NCI-H2196 (cell line): Measurements from ENCODE around the gene CDH4.
"Not testable (repeated sequence)": the region's sequence is repeated elsewhere in the genome, so short reads cannot be mapped to it uniquely, and the experiment has no call there.

Experiments used
- DNase-seq: peaks from one replicate; lab custom pipeline; 2025; ENCODE audit not compliant: unreplicated experiment; lab: John Stamatoyannopoulos, UW

The CDH4 gene

GRCh38 chr20:61845233-61845671 is 593.2 kb downstream of the CDH4 start:
- DNase-seq = no peak

- DNase-seq = no peak
These were observed 594.0 kb downstream of the CDH4 start for GRCh38 chr20:61846074-61846473.

DNA sequence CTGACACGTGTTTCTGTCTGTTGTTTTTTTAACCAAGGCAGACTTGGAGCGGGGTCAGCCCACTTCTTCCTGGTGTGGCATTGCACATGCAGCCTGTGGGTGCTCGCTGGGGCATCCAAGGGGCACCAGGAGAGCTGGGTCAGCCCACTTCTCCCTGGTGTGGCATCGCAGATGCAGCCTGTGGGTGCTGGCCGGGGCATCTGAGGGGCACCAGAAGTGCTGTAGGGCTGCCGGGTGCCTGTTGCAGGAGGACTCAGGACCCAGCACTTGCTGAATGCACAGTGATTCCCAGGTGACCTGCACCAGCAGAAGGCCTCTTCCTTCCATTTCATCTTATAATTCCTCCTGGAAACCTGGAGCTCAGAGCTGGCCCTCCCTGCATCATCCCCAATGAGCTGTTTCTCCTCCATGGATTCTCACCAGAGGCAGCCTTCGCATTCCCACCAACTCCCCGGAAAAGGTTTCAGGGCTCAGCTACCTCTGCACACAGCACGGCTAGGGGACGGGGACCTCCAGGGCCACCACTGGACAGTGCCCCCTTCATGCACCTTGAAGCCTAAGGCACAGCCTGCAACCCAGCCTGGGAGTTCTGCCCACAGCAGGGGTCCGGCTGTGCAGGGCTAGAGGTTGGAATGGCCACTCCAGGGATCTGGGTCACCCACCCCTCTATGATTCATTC is 594.8 kb downstream of the CDH4 start:
- DNase-seq = no peak

DNA sequence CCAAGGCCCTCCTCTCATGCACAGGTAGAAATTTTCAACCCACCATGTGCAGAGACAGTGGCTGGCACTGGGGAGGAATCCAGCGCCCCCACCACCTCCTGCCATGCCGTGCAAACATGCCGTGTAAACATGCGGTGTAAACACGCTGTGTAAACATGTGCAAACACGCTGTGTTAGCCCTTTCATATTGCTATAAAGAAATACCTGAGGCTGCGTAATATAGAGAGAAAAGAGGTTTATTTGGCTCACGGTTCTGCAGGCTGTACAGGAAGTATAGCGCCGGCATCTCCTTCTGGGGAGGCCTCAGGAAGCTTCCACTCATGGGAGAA is 595.3 kb downstream of the CDH4 start:
- DNase-seq = no peak

GRCh38 chr20:61847986-61848385 is 595.9 kb downstream of the CDH4 start:
- no peak for DNase-seq

DNA sequence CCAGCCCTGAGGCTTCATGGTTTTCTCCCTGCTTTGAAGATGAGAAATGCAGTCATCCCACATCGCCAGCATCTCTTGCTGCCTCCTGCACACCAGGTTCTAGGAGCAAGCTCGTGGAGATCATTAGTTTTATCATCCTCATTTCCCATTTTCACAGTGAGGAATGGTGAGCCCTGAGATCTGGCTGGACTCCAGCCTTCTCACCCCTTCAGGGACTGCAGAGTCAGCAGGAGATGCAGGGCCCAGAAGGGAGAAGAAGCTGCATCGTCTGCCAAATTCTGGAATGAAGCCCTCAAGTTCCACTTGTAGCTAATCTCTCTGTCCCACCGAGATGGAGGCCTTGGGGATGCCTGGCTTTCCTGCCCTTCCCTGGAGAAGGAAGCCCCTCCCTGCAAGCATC is 596.8 kb downstream of the CDH4 start:
- DNase-seq = no peak

- DNase-seq = no peak
These were observed 597.3 kb downstream of the CDH4 start for GRCh38 chr20:61849376-61849775.

GRCh38 chr20:61849822-61850221 is 597.8 kb downstream of the CDH4 start:
- DNase-seq = no peak

DNA sequence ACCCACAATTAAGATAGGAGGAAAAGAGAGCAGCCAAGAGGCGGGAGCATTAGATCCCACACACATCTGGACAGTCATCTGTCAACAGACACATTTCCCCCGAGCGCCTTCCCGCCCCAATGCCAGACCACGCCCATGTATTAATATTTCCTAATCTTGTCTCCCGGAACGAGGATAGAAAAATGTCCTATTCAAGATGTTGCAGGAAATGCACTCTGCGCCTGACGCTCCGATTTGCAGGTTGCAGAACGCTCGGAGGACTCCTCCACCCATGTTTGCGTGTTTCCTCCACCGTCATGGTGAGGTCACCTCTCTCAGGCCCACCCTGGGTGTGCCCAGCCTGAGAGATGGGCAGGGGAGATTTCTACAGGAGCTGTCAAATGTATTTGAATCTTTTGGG is 598.4 kb downstream of the CDH4 start:
- no peak for DNase-seq

DNA sequence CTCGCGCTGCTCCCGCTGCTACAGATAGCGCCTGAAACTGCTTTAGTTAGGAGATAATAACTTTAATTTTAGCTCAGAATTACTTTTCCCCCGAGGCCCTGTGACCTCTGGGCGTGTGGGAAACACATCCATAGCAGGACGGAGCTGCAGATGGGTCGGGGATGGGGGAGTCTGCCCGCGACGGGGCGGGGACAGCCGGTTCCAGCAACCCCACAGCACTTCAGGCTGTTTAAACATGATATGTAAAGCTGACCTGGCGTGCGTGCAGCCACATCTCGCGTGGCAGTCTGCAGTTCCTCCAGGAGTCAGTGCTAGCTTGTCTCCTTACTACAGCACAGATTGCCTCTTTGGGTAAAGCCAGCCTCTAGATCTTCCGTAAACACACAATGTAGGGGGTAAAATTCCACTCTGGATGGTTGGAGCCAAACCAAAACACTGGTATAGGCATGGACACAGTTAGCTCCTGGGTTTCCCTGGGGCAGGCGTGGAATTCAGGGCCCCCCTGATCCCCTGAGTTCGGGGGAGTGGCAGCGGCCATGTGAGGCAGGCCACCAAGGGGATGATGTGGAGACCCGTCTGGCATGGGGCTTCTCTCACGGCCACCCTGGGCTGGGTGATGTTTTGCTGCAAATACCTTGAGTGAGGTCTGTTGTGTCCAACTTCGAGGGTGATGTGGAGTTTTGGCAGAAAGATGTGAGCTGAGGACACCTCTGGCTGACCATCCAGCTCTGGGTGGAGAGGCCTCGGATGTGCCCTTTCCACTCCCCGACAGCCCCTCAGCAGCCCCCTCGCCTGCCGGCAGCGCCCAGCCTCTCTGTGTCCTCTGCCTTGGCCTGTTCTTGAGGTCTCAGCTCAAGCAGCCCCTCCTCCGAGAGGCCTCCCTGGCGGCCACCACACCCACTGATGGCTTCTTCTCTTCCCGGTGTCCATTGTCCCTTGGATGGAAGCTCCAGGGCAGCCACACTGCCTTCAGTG is 599.2 kb downstream of the CDH4 start:
- DNase-seq = no peak

- DNase-seq = no peak
These were observed 600.4 kb downstream of the CDH4 start for GRCh38 chr20:61852268-61853072.

DNA sequence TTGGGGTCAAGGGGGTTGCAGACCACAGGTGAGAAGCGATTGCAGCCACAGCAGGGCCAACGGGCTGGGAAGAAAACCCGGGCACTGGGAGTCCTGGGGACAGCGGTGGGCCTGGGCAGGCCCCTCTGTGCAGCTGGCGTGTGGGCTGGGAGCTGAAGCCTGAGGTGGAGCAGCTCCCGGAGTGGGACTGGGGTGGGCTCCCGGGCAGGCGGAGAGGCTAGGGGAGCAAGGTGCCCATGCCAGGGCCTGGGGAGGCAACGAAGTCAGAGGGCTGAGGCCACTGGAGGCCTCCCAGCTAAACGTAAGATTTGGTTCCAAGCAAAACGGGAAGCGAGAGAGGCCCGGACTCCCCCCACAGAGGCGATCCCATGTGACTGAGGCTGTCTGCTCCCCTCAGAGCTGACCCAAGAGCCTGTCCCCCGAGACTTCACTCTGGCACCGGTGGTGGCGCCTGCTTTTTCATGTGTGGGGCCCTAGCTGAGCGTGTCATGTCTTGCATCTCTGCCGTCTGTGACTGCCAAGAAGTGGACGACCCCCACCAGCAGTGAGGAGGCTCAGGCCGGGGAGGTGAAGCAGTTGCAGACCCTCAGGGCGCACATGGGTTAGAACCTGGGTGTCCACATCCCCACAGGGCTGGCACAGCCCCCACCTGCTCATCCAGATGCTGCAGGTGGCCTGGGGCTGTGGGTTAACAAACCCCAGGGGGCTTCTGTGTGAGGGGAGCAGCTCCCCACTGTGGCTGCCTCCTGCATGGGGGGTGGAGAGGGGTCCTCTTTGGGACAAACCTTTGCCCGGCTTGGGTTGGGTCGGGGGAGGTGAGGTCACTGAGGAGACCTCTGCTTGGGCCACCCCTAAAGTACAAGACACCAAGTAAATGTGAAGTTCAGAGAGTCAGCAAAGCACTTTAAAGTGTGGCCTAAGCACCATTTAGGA is 601.3 kb downstream of the CDH4 start:
- DNase-seq = no peak

DNA sequence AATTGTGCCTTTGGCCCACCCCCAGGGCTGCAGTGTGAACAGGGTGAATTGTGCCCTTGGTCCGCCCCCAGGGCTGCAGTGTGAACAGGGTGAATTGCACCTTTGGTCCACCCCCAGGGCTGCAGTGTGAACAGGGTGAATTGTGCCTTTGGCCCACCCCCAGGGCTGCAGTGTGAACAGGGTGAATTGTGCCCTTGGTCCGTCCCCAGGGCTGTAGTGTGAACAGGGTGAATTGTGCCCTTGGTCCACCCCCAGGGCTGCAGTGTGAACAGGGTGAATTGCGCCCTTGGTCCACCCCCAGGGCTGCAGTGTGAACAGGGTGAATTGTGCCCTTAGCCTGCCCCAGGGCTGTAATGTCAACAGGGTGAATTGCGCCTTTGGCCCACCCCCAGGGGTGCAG is 602.5 kb downstream of the CDH4 start:
- DNase-seq = not testable (repeated sequence)

GRCh38 chr20:61855286-61855685 is 603.2 kb downstream of the CDH4 start:
- DNase-seq = no peak

DNA sequence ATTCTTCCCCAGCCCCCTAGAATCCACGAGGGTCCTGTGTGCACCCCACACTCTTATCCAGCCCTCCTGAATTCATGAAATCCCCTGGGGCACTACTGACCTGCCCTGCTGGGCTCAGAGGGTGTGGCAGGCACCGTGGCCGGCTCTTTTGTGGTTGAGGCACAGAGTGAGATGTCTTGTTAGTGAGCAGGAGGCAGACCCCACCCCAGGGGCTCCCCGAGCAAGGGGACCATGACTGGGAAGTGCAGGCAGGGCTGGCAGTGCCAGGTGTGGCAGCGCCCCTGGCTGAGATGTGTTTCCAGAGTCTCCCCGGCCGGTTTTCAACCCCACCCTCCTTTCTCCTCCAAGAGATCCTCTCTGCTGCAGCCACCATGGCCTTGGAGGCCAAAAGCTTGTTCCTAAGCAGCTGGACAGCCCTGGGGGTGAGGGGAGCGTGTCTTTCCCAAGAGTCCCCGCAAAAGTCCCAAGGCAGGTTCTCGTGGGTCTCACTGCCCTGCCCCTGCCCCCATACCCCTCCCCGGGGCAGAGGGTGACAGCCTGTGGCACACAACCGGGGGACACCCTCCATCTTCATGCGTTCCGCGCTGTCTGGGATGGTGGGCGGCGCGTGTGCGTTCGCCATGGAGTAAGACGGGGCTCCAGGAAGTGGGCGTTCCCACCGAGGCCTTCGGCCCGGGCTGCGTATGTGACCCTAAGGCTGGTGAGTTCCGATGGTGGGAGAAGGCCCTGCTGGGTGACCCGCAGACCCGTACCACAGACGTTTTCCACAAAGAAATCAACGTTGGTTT is 604.8 kb downstream of the CDH4 start:
- no peak for DNase-seq

DNA sequence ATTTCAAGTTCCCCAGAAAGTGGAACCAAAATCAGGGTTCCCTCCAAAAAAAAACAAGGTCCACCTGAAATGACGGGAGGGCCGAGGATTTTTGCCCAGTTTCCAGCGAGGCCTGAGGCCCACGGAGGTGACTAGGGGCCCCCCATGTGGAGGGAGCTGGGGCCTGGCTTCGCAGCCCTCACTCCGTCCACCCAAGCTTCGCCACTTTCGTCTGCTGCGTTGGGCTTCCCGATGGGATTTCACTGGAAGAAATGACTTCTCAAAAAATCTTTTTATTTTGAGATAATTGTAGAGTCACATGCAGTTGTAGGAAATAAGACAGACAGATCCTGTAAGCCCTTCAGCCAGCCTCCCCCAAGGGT is 605.3 kb downstream of the CDH4 start:
- DNase-seq = no peak

GRCh38 chr20:61857884-61858283 is 605.8 kb downstream of the CDH4 start:
- no peak for DNase-seq

- DNase-seq = no peak
These were observed 607.7 kb downstream of the CDH4 start for GRCh38 chr20:61859767-61860166.

- no peak for DNase-seq
These were observed 608.4 kb downstream of the CDH4 start for GRCh38 chr20:61860260-61860987.
